RWPE1 (cell line): Measurements from ENCODE around the gene PSMD13.
A peak's percentile ranks its signal among the peaks of the same experiment; 100 is the strongest.

Experiments used
- CTCF ChIA-PET: fragments of 350-600 bp; sonication (Branson Sonifier 250); formaldehyde crosslinking; extraction: SDS; loops from one replicate; lab custom pipeline; 2021; lab: Yijun Ruan, JAX
- POLR2A ChIA-PET: fragments of 400-600 bp; formaldehyde crosslinking; extraction: SDS; loops from one replicate; lab custom pipeline; 2020; ENCODE audit warnings: antibody characterized with exemption; ENCODE audit not compliant: low non-redundant PET; lab: Yijun Ruan, JAX
- DNase-seq: peaks from one replicate; pipeline ENCODE4 v3.0.0; 2012; ENCODE audit warnings: low spot score
- H3K27ac ChIP-seq: fragments of 450-650 bp; 2 replicates; pipeline ENCODE4 v1.5.1; 2017
- CTCF ChIP-seq: fragments of 450-650 bp; conservative IDR thresholded peaks from 2 replicates; pipeline ENCODE4 v1.5.1; 2017; ENCODE audit warnings: low read depth, mild to moderate bottlenecking

The PSMD13 gene

GRCh38 chr11:197741-198235, 39.0 kb upstream of the PSMD13 start:
- CTCF ChIA-PET, result interaction anchor here (1.4 kb wide), 1 partner anchor 166 kb away, joined by 3 read pairs; no protein-coding TSS in a partner anchor
- no peak for DNase-seq
- POLR2A ChIA-PET, result no interaction called here
- H3K27ac ChIP-seq, result no peak overlapping the region
- TF ChIP-seq CTCF, result no peak

- ChIA-PET CTCF (no interaction called here), POLR2A (no interaction called here)
- no peak for TF ChIP-seq CTCF
- H3K27ac ChIP-seq, result no peak overlapping the region
- DNase-seq, result no peak
Measured at GRCh38 chr11:198236-198806, 38.5 kb upstream of the PSMD13 start.

GRCh38 chr11:199004-199581, 37.7 kb upstream of the PSMD13 start:
- ChIA-PET CTCF (no interaction called here), POLR2A (no interaction called here)
- no peak for TF ChIP-seq CTCF
- no peak for DNase-seq
- no peak overlapping the region for H3K27ac ChIP-seq

- CTCF ChIA-PET, result no interaction called here
- no peak for TF ChIP-seq CTCF
- POLR2A ChIA-PET, result no interaction called here
Measured at GRCh38 chr11:199782-200181, 37.0 kb upstream of the PSMD13 start.

GRCh38 chr11:200224-201003, 36.4 kb upstream of the PSMD13 start:
- POLR2A ChIA-PET, result no interaction called here
- peak overlapping the region; percentile 27 for H3K27ac ChIP-seq
- CTCF ChIA-PET, result no interaction called here
- no peak for TF ChIP-seq CTCF
- no peak for DNase-seq

More at GRCh38 chr11:199782-200181, 37.0 kb upstream of the PSMD13 start:
- H3K27ac ChIP-seq, result peak overlapping the region; percentile 27
- DNase-seq, result no peak

- ChIA-PET CTCF (no interaction called here), POLR2A (no interaction called here)
- TF ChIP-seq CTCF, result no peak
- H3K27ac ChIP-seq, result no peak overlapping the region
- no peak for DNase-seq
Measured at GRCh38 chr11:201966-202365, 34.8 kb upstream of the PSMD13 start.
